Endothelial cell of umbilical vein (primary cell): ENCODE data around the gene TMED5. TPM values are rescaled to one million over a fixed set of nuclear protein-coding genes. Genes with fewer than 3 reads are reported as not detected.

Source experiments
- BruUV-seq: library from RNA; stranded (reverse); fragments of 400-500 nt; replicated peaks from 2 replicates; lab custom pipeline; 2021; lab: Mats Ljungman, UMichigan
- CTCF ChIA-PET: fragments of 300-600, 350-600 bp; sonication (Branson Sonifier 250); formaldehyde crosslinking; loops from one replicate; lab custom pipeline; 2021; ENCODE audit warnings: antibody characterized with exemption, inconsistent platforms; lab: Charles Lee
- POLR2A ChIA-PET: fragments of 300-600, 350-600 bp; sonication (Branson Sonifier 250); formaldehyde crosslinking; loops from one replicate; lab custom pipeline; 2021; ENCODE audit warnings: antibody characterized with exemption, inconsistent platforms; lab: Charles Lee
- DNase-seq: peaks from one replicate; pipeline ENCODE4 v3.0.0-alpha.2; 2011; ENCODE audit warnings: low read depth, low spot score
- FAIRE-seq: peaks from 2 replicates; lab custom pipeline; 2011; peaks lifted over from hg19 to GRCh38; lab: Jason Lieb, UNC
- H2AFZ ChIP-seq: 2 replicates; pipeline ENCODE4 v1.6.0; 2012; ENCODE audit warnings: low read depth, low read length, control low read depth, inconsistent platforms
- H3K27ac ChIP-seq: 2 replicates; pipeline ENCODE4 v1.5.1; 2011; ENCODE audit warnings: low read depth, mild to moderate bottlenecking, control low read depth, low read length, moderate library complexity; ENCODE audit not compliant: insufficient read depth
- H3K27me3 ChIP-seq, 2 experiments: 2 replicates each; pipeline versions ENCODE4 v1.6.0 to v1.6.1; 2011; ENCODE audit warnings: low read length in 2 of 2, mixed read lengths in 1 of 2; ENCODE audit not compliant: control insufficient read depth in 2 of 2, insufficient read depth in 2 of 2
- H3K36me3 ChIP-seq, 2 experiments: 2 replicates in 1 of 2; 3 replicates in 1 of 2; pipeline ENCODE4 v1.5.1; 2011; ENCODE audit warnings: low read length in 2 of 2, mild to moderate bottlenecking in 1 of 2, moderate library complexity in 1 of 2; ENCODE audit not compliant: control insufficient read depth in 2 of 2, insufficient read depth in 2 of 2; ENCODE audit errors: extremely low read depth in 1 of 2
- H3K4me1 ChIP-seq: 3 replicates; pipeline ENCODE4 v1.5.1; 2011; ENCODE audit warnings: mild to moderate bottlenecking, low read length; ENCODE audit not compliant: control insufficient read depth, insufficient read depth; ENCODE audit errors: extremely low read depth
- H3K4me2 ChIP-seq: 2 replicates; pipeline ENCODE4 v1.6.1; 2011; ENCODE audit warnings: low read length, control low read depth, mixed read lengths; ENCODE audit not compliant: insufficient read depth
- H3K4me3 ChIP-seq, 3 experiments: fragments of 200-600 bp in 1 of 3; sonication (generic), shearing (Covaris generic) in 1 of 3; replicated peaks in 1 of 3; 2 replicates each; pipeline ENCODE4 v1.5.1; 2011 to 2016; ENCODE audit warnings: control low read depth in 3 of 3, low read length in 3 of 3, mild to moderate bottlenecking in 2 of 3, inconsistent platforms in 1 of 3, low read depth in 1 of 3, moderate library complexity in 1 of 3; ENCODE audit not compliant: insufficient read depth in 1 of 3
- H3K79me2 ChIP-seq: 2 replicates; pipeline ENCODE4 v1.6.0; 2012; ENCODE audit warnings: low read length, inconsistent platforms; ENCODE audit not compliant: control insufficient read depth, insufficient read depth
- H3K9ac ChIP-seq: replicated peaks from 2 replicates; pipeline ENCODE3; 2011; ENCODE audit warnings: low read length, control low read depth; ENCODE audit not compliant: insufficient read depth; ENCODE audit errors: extremely low read depth
- H3K9me1 ChIP-seq: replicated peaks from 3 replicates; pipeline ENCODE4 v1.6.0; 2011; ENCODE audit warnings: mild to moderate bottlenecking, low read length; ENCODE audit not compliant: control insufficient read depth, insufficient read depth; ENCODE audit errors: extremely low read depth
- H3K9me3 ChIP-seq: replicated peaks from 2 replicates; pipeline ENCODE4 v1.5.1; 2012; ENCODE audit warnings: low read length, inconsistent platforms; ENCODE audit not compliant: control insufficient read depth, insufficient read depth
- H4K20me1 ChIP-seq: replicated peaks from 2 replicates; pipeline ENCODE3; 2011; ENCODE audit warnings: mild to moderate bottlenecking, low read length; ENCODE audit not compliant: control insufficient read depth, insufficient read depth; ENCODE audit errors: extremely low read depth
- EZH2 ChIP-seq: IDR thresholded peaks from 2 replicates; pipeline ENCODE4 v1.6.1; 2012; ENCODE audit warnings: borderline replicate concordance, low read depth, mild to moderate bottlenecking, moderate library complexity, low read length, inconsistent platforms; ENCODE audit not compliant: severe bottlenecking
- FOS ChIP-seq: IDR thresholded peaks from 2 replicates; pipeline ENCODE4 v1.6.1; 2011; ENCODE audit warnings: mild to moderate bottlenecking, low read length, moderate library complexity, borderline replicate concordance; ENCODE audit not compliant: insufficient read depth
- GATA2 ChIP-seq: IDR thresholded peaks from 2 replicates; pipeline ENCODE4 v1.7.0; 2011; ENCODE audit warnings: low read depth, mild to moderate bottlenecking, moderate library complexity, mixed read lengths, low read length; ENCODE audit not compliant: insufficient read length, insufficient read depth
- JUN ChIP-seq: IDR thresholded peaks from 2 replicates; pipeline ENCODE4 v1.6.1; 2011; ENCODE audit warnings: borderline replicate concordance, low read depth; ENCODE audit not compliant: insufficient read length, insufficient read depth
- MYC ChIP-seq: IDR thresholded peaks from one replicate; pipeline ENCODE4 v1.6.1; 2011; ENCODE audit warnings: mild to moderate bottlenecking, low read depth, low read length
- POLR2A ChIP-seq: IDR thresholded peaks from 2 replicates; pipeline ENCODE4 v1.6.1; 2012; ENCODE audit warnings: low read depth, mild to moderate bottlenecking, control low read depth, low read length
- POLR2AphosphoS5 ChIP-seq: IDR thresholded peaks from 2 replicates; pipeline ENCODE4 v1.6.1; 2012; ENCODE audit warnings: low read depth, mild to moderate bottlenecking, control low read depth, low read length, moderate library complexity; ENCODE audit not compliant: insufficient read depth
- dilution Hi-C: fragments of 300-500 bp; cut with MboI; formaldehyde crosslinking; loops from one replicate; pipeline ENCODE4 v1.15.0; 2019; ENCODE audit warnings: low sequenced_read_pairs; ENCODE audit not compliant: extremely low pct_ligation_motif_present
- intact Hi-C: fragments of 100-400 bp; cut with micrococcal nuclease; formaldehyde crosslinking; loops from one replicate; pipeline ENCODE4 v1.10.0; 2022
- polyA plus RNA-seq, 4 experiments: library from polyadenylated mRNA; depleted of rRNA in 3 of 4; stranded (reverse) in 3 of 4; unstranded in 1 of 4; fragments of >200 nt; gene quantifications; 2 replicates each; pipeline versions ENCODE4 v1.2.1 to v1.2.3, GENCODE V29; 2011 to 2012; ENCODE audit warnings: missing spikeins in 1 of 4
- total RNA-seq: library from RNA; stranded (reverse); gene quantifications from 2 replicates; pipeline ENCODE4 v1.2.3, GENCODE V29; 2021
- TF ChIP-seq, protein P1 (sequence below), 2 donors: IDR thresholded peaks; 1 replicate in 1 of 2; 2 replicates in 1 of 2; pipeline ENCODE4 v1.5.1; 2011; ENCODE audit warnings: low read length in 2 of 2, mild to moderate bottlenecking in 2 of 2, moderate library complexity in 2 of 2, control low read depth in 1 of 2, inconsistent platforms in 1 of 2, low read depth in 1 of 2; ENCODE audit not compliant: insufficient read depth in 1 of 2; ENCODE audit errors: extremely low read depth in 1 of 2
- TF ChIP-seq, protein P2 (sequence below): IDR thresholded peaks from 2 replicates; pipeline ENCODE4 v1.6.1; 2011; ENCODE audit not compliant: insufficient read depth, insufficient read length

The TMED5 gene
- total and polyA plus RNA-seq, 2 donors (not counting 3 experiments of a cell fraction or from before 2014, with no cell fraction given), result 24.2 to 51.2 TPM

DNA sequence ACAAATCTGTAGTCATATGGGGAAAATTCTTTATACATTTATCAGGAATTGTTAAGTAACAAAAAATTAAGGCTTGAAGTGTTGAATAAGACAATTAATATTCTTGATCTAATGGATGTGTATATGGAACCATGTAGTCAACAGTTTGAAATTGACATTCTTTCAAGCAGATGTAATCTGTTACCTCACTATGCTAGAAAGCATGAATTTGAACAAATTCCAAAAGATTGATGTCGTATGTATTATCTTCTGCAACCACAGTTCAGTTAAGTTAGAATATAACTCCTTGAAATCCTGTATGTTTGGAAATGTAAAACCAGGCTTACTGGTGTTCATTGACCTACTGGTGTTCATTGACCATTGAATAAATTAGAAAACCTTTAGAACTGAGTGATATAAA, 16.4 kb upstream of the TMED5 start:
- DNase-seq, result no peak
- intact Hi-C loops, result no loop called here
- POLR2A ChIA-PET, result no interaction called here

More for the DNA sequence above, 16.4 kb upstream of the TMED5 start:
- Histone ChIP-seq H3K9me1 (no peaks in the 10 kb centered on the region), H3K9ac (no peak overlapping the region), H4K20me1 (no peaks in the 10 kb centered on the region), H3K9me3 (no peaks in the 10 kb centered on the region), H2AFZ (no peak overlapping the region), H3K4me3 (no peak overlapping the region), H3K27me3 (no peaks in the 10 kb centered on the region), H3K27ac (no peak overlapping the region), H3K4me2 (no peak overlapping the region), H3K79me2 (no peaks in the 10 kb centered on the region), H3K4me1 (no peaks in the 10 kb centered on the region), H3K36me3 (no peaks in the 10 kb centered on the region)
- CTCF ChIA-PET, result no interaction called here
- BruUV-seq, result no TSS peak
- FAIRE-seq, result peak; percentile 64
- TF ChIP-seq POLR2AphosphoS5 (no peak), MYC (no peak), JUN (no peak), GATA2 (no peak), EZH2 (no peak), FOS (no peak), POLR2A (no peak)
- TF ChIP-seq, protein P1, sequence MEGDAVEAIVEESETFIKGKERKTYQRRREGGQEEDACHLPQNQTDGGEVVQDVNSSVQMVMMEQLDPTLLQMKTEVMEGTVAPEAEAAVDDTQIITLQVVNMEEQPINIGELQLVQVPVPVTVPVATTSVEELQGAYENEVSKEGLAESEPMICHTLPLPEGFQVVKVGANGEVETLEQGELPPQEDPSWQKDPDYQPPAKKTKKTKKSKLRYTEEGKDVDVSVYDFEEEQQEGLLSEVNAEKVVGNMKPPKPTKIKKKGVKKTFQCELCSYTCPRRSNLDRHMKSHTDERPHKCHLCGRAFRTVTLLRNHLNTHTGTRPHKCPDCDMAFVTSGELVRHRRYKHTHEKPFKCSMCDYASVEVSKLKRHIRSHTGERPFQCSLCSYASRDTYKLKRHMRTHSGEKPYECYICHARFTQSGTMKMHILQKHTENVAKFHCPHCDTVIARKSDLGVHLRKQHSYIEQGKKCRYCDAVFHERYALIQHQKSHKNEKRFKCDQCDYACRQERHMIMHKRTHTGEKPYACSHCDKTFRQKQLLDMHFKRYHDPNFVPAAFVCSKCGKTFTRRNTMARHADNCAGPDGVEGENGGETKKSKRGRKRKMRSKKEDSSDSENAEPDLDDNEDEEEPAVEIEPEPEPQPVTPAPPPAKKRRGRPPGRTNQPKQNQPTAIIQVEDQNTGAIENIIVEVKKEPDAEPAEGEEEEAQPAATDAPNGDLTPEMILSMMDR (IDR thresholded peaks at IDR 0.05; ENCODE audit: extremely low read depth in 1 of 2, insufficient read depth in 1 of 2, low read depth in 1 of 2, low read length in 2 of 2), result no peak
- TF ChIP-seq, protein P2, sequence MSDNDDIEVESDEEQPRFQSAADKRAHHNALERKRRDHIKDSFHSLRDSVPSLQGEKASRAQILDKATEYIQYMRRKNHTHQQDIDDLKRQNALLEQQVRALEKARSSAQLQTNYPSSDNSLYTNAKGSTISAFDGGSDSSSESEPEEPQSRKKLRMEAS, result no peak
- dilution Hi-C loops, result no loop called here
